Fibroblast of lung (primary cell): Measurements from ENCODE around the gene RAP1GAP2. TPM values are rescaled to one million over a fixed set of nuclear protein-coding genes. Genes with fewer than 3 reads are reported as not detected.

Experiments used
- DNase-seq, 2 donors: peaks; one replicate each; pipeline versions ENCODE4 v3.0.0 to v3.0.0-alpha.2; 2010; ENCODE audit warnings: low read depth in 2 of 2
- H2AFZ ChIP-seq: 2 replicates; pipeline ENCODE4 v1.5.1; 2012; ENCODE audit warnings: low read length, control low read depth, inconsistent platforms
- H3K27ac ChIP-seq: 2 replicates; pipeline ENCODE4 v1.5.1; 2011; ENCODE audit warnings: low read length, control low read depth; ENCODE audit not compliant: insufficient read depth
- H3K27me3 ChIP-seq: 2 replicates; pipeline ENCODE4 v1.5.1; 2011; ENCODE audit warnings: mild to moderate bottlenecking, low read length; ENCODE audit not compliant: control insufficient read depth, insufficient read depth
- H3K36me3 ChIP-seq: 2 replicates; pipeline ENCODE4 v1.5.1; 2011; ENCODE audit warnings: low read length; ENCODE audit not compliant: control insufficient read depth, insufficient read depth
- H3K4me1 ChIP-seq: 2 replicates; pipeline ENCODE4 v1.5.1; 2011; ENCODE audit warnings: low read length; ENCODE audit not compliant: control insufficient read depth, insufficient read depth; ENCODE audit errors: extremely low read depth
- H3K4me2 ChIP-seq: 2 replicates; pipeline ENCODE4 v1.5.1; 2011; ENCODE audit warnings: low read length, control low read depth; ENCODE audit not compliant: insufficient read depth; ENCODE audit errors: extremely low read depth
- H3K4me3 ChIP-seq, 4 experiments: fragments of 200-600 bp in 1 of 4; sonication (generic) in 1 of 4; replicated peaks in 1 of 4; 2 replicates each; pipeline ENCODE4 v1.5.1; 2011 to 2016; ENCODE audit warnings: low read length in 4 of 4, low read depth in 3 of 4, mild to moderate bottlenecking in 3 of 4, control low read depth in 2 of 4, inconsistent platforms in 1 of 4, mixed read lengths in 1 of 4; ENCODE audit not compliant: insufficient read depth in 1 of 4; ENCODE audit errors: control extremely low read depth in 1 of 4
- H3K79me2 ChIP-seq: 2 replicates; pipeline ENCODE4 v1.5.1; 2012; ENCODE audit warnings: mild to moderate bottlenecking, low read length, inconsistent platforms; ENCODE audit not compliant: control insufficient read depth, insufficient read depth
- H3K9ac ChIP-seq: 2 replicates; pipeline ENCODE4 v1.5.1; 2011; ENCODE audit warnings: mild to moderate bottlenecking, low read length, control low read depth; ENCODE audit not compliant: insufficient read depth
- H3K9me3 ChIP-seq: 2 replicates; pipeline ENCODE4 v1.5.1; 2012; ENCODE audit warnings: low read depth, low read length; ENCODE audit not compliant: control insufficient read depth, insufficient read depth
- H4K20me1 ChIP-seq: 2 replicates; pipeline ENCODE4 v1.5.1; 2011; ENCODE audit warnings: low read length; ENCODE audit not compliant: control insufficient read depth, insufficient read depth; ENCODE audit errors: extremely low read depth
- CTCF ChIP-seq, 2 donors: IDR thresholded peaks in 1 of 2; conservative IDR thresholded peaks in 1 of 2; 1 replicate in 1 of 2; 2 replicates in 1 of 2; pipeline ENCODE4 v1.5.1; 2011 to 2012; ENCODE audit warnings: low read length in 2 of 2, control low read depth in 1 of 2, inconsistent platforms in 1 of 2, low read depth in 1 of 2, mild to moderate bottlenecking in 1 of 2
- EZH2 ChIP-seq: IDR thresholded peaks from 2 replicates; pipeline ENCODE4 v1.5.1; 2012; ENCODE audit warnings: low read length, control low read depth, mild to moderate bottlenecking; ENCODE audit errors: missing control alignments
- polyA plus RNA-seq, 2 donors: library from polyadenylated mRNA; depleted of rRNA in 1 of 2; stranded (reverse) in 1 of 2; unstranded in 1 of 2; fragments of >200 nt; gene quantifications; 2 replicates each; pipeline ENCODE4 v1.2.1, GENCODE V29; 2011 to 2012; ENCODE audit warnings: missing spikeins in 1 of 2
- total RNA-seq: library from RNA; depleted of rRNA; stranded (reverse); fragments of >200 nt; gene quantifications from 2 replicates; pipeline ENCODE4 v1.2.1, GENCODE V29; 2014

The RAP1GAP2 gene
- total and polyA plus RNA-seq, 2 donors (not counting 1 experiment from before 2014, with no cell fraction given) = 0.33 to 0.99 TPM

- Histone ChIP-seq H3K27ac (no peak overlapping the region), H3K4me1 (peaks cover 2% of the 10 kb centered on the region), H4K20me1 (no peaks in the 10 kb centered on the region), H3K36me3 (no peaks in the 10 kb centered on the region), H3K9ac (no peak overlapping the region), H3K9me3 (no peaks in the 10 kb centered on the region), H3K4me3 (no peak overlapping the region), H3K27me3 (no peaks in the 10 kb centered on the region), H2AFZ (no peak overlapping the region), H3K79me2 (no peaks in the 10 kb centered on the region), H3K4me2 (no peak overlapping the region)
- no peak for DNase-seq
- no peak for TF ChIP-seq EZH2
- no peak for TF ChIP-seq CTCF (conservative IDR thresholded peaks at IDR 0.05 in 1 of 2, IDR thresholded peaks at IDR 0.05 in 1 of 2; ENCODE audit: low read depth in 1 of 2, low read length in 2 of 2)
Measured at GRCh38 chr17:2881295-2881694, 85.1 kb downstream of the RAP1GAP2 start.

GRCh38 chr17:2883544-2884213, 87.4 kb downstream of the RAP1GAP2 start:
- Histone ChIP-seq H3K9me3 (no peaks in the 10 kb centered on the region), H3K4me1 (peaks cover 2% of the 10 kb centered on the region), H3K4me2 (no peak overlapping the region), H3K79me2 (no peaks in the 10 kb centered on the region), H3K4me3 (no peak overlapping the region), H2AFZ (no peak overlapping the region), H3K27ac (no peak overlapping the region), H3K27me3 (no peaks in the 10 kb centered on the region), H3K36me3 (no peaks in the 10 kb centered on the region), H3K9ac (no peak overlapping the region), H4K20me1 (no peaks in the 10 kb centered on the region)
- DNase-seq = peak; percentile 59
- TF ChIP-seq CTCF (conservative IDR thresholded peaks at IDR 0.05 in 1 of 2, IDR thresholded peaks at IDR 0.05 in 1 of 2; ENCODE audit: low read depth in 1 of 2, low read length in 2 of 2) (no peak), EZH2 (no peak)

- H3K4me3 ChIP-seq = no peak overlapping the region
- no peaks in the 10 kb centered on the region for H3K27me3 ChIP-seq
- H3K27ac ChIP-seq = no peak overlapping the region
- no peaks in the 10 kb centered on the region for H3K79me2 ChIP-seq
- no peaks in the 10 kb centered on the region for H3K9me3 ChIP-seq
- H2AFZ ChIP-seq = no peak overlapping the region
- DNase-seq = no peak
- H3K4me1 ChIP-seq = peaks cover 2% of the 10 kb centered on the region
- no peak overlapping the region for H3K9ac ChIP-seq
- H3K36me3 ChIP-seq = no peaks in the 10 kb centered on the region
- no peak overlapping the region for H3K4me2 ChIP-seq
- TF ChIP-seq EZH2 (no peak), CTCF (conservative IDR thresholded peaks at IDR 0.05 in 1 of 2, IDR thresholded peaks at IDR 0.05 in 1 of 2; ENCODE audit: low read depth in 1 of 2, low read length in 2 of 2) (no peak)
- H4K20me1 ChIP-seq = no peaks in the 10 kb centered on the region
Measured at GRCh38 chr17:2885733-2886132, 89.5 kb downstream of the RAP1GAP2 start.
